IMR-90 (cell line): ENCODE measurements around the gene CRYZL1. TPM values are rescaled to one million over a fixed set of nuclear protein-coding genes. Genes with fewer than 3 reads are reported as not detected.

ENCODE experiments used
- ATAC-seq: fragments of 200-7000 bp; cut with Tn5 transposase; 2 replicates; pipeline ENCODE4 v1.9.1; 2020; ENCODE audit warnings: low read depth, mild to moderate bottlenecking, moderate library complexity
- BruUV-seq: library from RNA; stranded (reverse); fragments of 400-500 nt; replicated peaks from 2 replicates; lab custom pipeline; 2021; lab: Mats Ljungman, UMichigan
- CTCF ChIA-PET: fragments of 300-600 bp; formaldehyde crosslinking; extraction: SDS; loops from one replicate; lab custom pipeline; 2021; ENCODE audit warnings: antibody characterized with exemption; lab: Yijun Ruan, JAX
- POLR2A ChIA-PET: fragments of 300-600 bp; sonication (Branson Sonifier 250); formaldehyde crosslinking; loops from one replicate; lab custom pipeline; 2022; ENCODE audit warnings: antibody characterized with exemption; ENCODE audit not compliant: unreplicated experiment; lab: Charles Lee
- DNase-seq: peaks from one replicate; pipeline ENCODE4 v3.0.0; 2013
- H2AFZ ChIP-seq: replicated peaks from 2 replicates; pipeline ENCODE3; 2013; ENCODE audit warnings: low read length, mild to moderate bottlenecking; ENCODE audit not compliant: poor library complexity
- H2AK5ac ChIP-seq: 2 replicates; pipeline ENCODE4 v1.6.1; 2013; ENCODE audit warnings: low read depth, low read length, inconsistent platforms
- H2AK9ac ChIP-seq: replicated peaks from 2 replicates; pipeline ENCODE3; 2013; ENCODE audit warnings: mild to moderate bottlenecking, low read depth, low read length, moderate library complexity; ENCODE audit not compliant: poor library complexity
- H2BK120ac ChIP-seq: 2 replicates; pipeline ENCODE4 v1.6.1; 2013; ENCODE audit warnings: low read depth, low read length, inconsistent platforms
- H2BK15ac ChIP-seq: 3 replicates; pipeline ENCODE4 v1.6.1; 2013; ENCODE audit warnings: low read depth, low read length, inconsistent platforms
- H2BK20ac ChIP-seq: 2 replicates; pipeline ENCODE4 v1.6.1; 2013; ENCODE audit warnings: low read depth, mild to moderate bottlenecking, inconsistent platforms, low read length, moderate library complexity
- H2BK5ac ChIP-seq: 2 replicates; pipeline ENCODE4 v1.6.1; 2013; ENCODE audit warnings: mild to moderate bottlenecking, low read depth, low read length, inconsistent platforms; ENCODE audit not compliant: poor library complexity, severe bottlenecking
- H3K14ac ChIP-seq: replicated peaks from 2 replicates; pipeline ENCODE4 v1.6.1; 2013; ENCODE audit warnings: low read depth, low read length, inconsistent platforms
- H3K18ac ChIP-seq: 2 replicates; pipeline ENCODE4 v1.6.1; 2013; ENCODE audit warnings: low read depth, low read length, control low read depth
- H3K23ac ChIP-seq: 2 replicates; pipeline ENCODE4 v1.6.1; 2013; ENCODE audit warnings: low read depth, low read length, inconsistent platforms
- H3K27ac ChIP-seq: 2 replicates; pipeline ENCODE4 v1.5.1; 2013; ENCODE audit warnings: mild to moderate bottlenecking, control low read depth, low read length; ENCODE audit not compliant: insufficient read depth
- H3K27me3 ChIP-seq: 2 replicates; pipeline ENCODE4 v1.6.1; 2013; ENCODE audit warnings: low read length; ENCODE audit not compliant: control insufficient read depth, insufficient read depth
- H3K36me3 ChIP-seq: 2 replicates; pipeline ENCODE4 v1.6.1; 2013; ENCODE audit warnings: low read length, mixed read lengths; ENCODE audit not compliant: control insufficient read depth, insufficient read depth
- H3K4ac ChIP-seq: 2 replicates; pipeline ENCODE4 v1.6.1; 2013; ENCODE audit warnings: low read depth, low read length, inconsistent platforms
- H3K4me1 ChIP-seq: 2 replicates; pipeline ENCODE4 v1.6.1; 2013; ENCODE audit warnings: low read length, mixed read lengths; ENCODE audit not compliant: control insufficient read depth, insufficient read depth
- H3K4me2 ChIP-seq: 2 replicates; pipeline ENCODE4 v1.6.1; 2013; ENCODE audit warnings: low read depth, mild to moderate bottlenecking, control low read depth, low read length, moderate library complexity
- H3K4me3 ChIP-seq: 2 replicates; pipeline ENCODE4 v1.5.1; 2013; ENCODE audit warnings: low read depth, mild to moderate bottlenecking, control low read depth, low read length, moderate library complexity; ENCODE audit not compliant: insufficient read depth
- H3K56ac ChIP-seq: 2 replicates; pipeline ENCODE4 v1.6.1; 2013; ENCODE audit warnings: low read length, inconsistent platforms; ENCODE audit not compliant: insufficient read depth; ENCODE audit errors: extremely low read depth
- H3K79me1 ChIP-seq, 2 experiments: 2 replicates each; pipeline ENCODE4 v1.6.1; 2013; ENCODE audit warnings: low read length in 2 of 2, inconsistent platforms in 1 of 2, low read depth in 1 of 2
- H3K9ac ChIP-seq: 2 replicates; pipeline ENCODE4 v1.6.1; 2013; ENCODE audit warnings: low read depth, low read length, control low read depth
- H3K9me1 ChIP-seq: 2 replicates; pipeline ENCODE4 v1.6.1; 2013; ENCODE audit warnings: low read length, inconsistent platforms; ENCODE audit not compliant: insufficient read depth
- H3K9me3 ChIP-seq: 2 replicates; pipeline ENCODE4 v1.6.1; 2013; ENCODE audit warnings: low read length; ENCODE audit not compliant: control insufficient read depth, insufficient read depth
- H4K20me1 ChIP-seq: 2 replicates; pipeline ENCODE4 v1.6.1; 2013; ENCODE audit warnings: low read length, inconsistent platforms; ENCODE audit not compliant: insufficient read depth
- H4K5ac ChIP-seq: 2 replicates; pipeline ENCODE4 v1.6.1; 2013; ENCODE audit warnings: mild to moderate bottlenecking, low read depth, low read length, control low read depth
- H4K8ac ChIP-seq, 2 experiments: 2 replicates each; pipeline ENCODE4 v1.6.1; 2013; ENCODE audit warnings: low read depth in 2 of 2, low read length in 2 of 2, control low read depth in 1 of 2, inconsistent platforms in 1 of 2
- H4K91ac ChIP-seq: 2 replicates; pipeline ENCODE4 v1.6.1; 2013; ENCODE audit warnings: low read depth, low read length, inconsistent platforms; ENCODE audit not compliant: insufficient read depth
- CHD1 ChIP-seq: IDR thresholded peaks from 2 replicates; pipeline ENCODE4 v1.6.1; 2012; ENCODE audit warnings: low read depth, low read length, improper control_type of control experiment
- CTCF ChIP-seq: conservative IDR thresholded peaks from 2 replicates; pipeline ENCODE4 v1.5.1; 2012; ENCODE audit warnings: mild to moderate bottlenecking, low read depth, low read length, improper control_type of control experiment
- FOS ChIP-seq: fragments of 150-350 bp; IDR thresholded peaks from 2 replicates; pipeline ENCODE4 v1.6.1; 2016; ENCODE audit warnings: low read depth, low read length
- MAFK ChIP-seq: IDR thresholded peaks from 2 replicates; pipeline ENCODE4 v1.6.1; 2012; ENCODE audit warnings: low read depth, low read length, improper control_type of control experiment
- MXI1 ChIP-seq: IDR thresholded peaks from 2 replicates; pipeline ENCODE4 v1.6.1; 2012; ENCODE audit warnings: low read depth, mild to moderate bottlenecking, low read length, moderate library complexity, borderline replicate concordance
- POLR2A ChIP-seq: IDR thresholded peaks from 2 replicates; pipeline ENCODE4 v1.6.1; 2012; ENCODE audit warnings: mild to moderate bottlenecking, low read depth, low read length
- WGBS, 2 experiments: methylation state at CpG; one replicate each; pipeline versions ENCODE4 v1.1.5 to v1.1.7; 2013; ENCODE audit warnings: missing lambda C conversion rate in 2 of 2; ENCODE audit not compliant: insufficient read length in 1 of 2; ENCODE audit errors: extremely low coverage in 2 of 2; 5-methylcytosine and 5-hydroxymethylcytosine counted together
- dilution Hi-C: fragments of 300-500 bp; cut with HindIII; formaldehyde crosslinking; loops from one replicate; pipeline ENCODE4 v1.14.3; 2018; ENCODE audit warnings: low sequenced_read_pairs; ENCODE audit not compliant: unreplicated experiment
- in situ Hi-C: fragments of 300-500 bp; cut with MboI; formaldehyde crosslinking; loops from 3 replicates; pipeline ENCODE4 v1.14.3; 2019; ENCODE audit warnings: low sequenced_read_pairs, inconsistent platforms, mixed read lengths
- intact Hi-C: fragments of 100-400 bp; cut with micrococcal nuclease; formaldehyde crosslinking; loops from 2 replicates; pipeline ENCODE4 v1.10.0; 2022
- polyA plus RNA-seq, 3 experiments: library from polyadenylated mRNA; depleted of rRNA; stranded (reverse); fragments of >200 nt; gene quantifications; 2 replicates each; pipeline ENCODE4 v1.2.3, GENCODE V29; 2012; ENCODE audit warnings: low replicate concordance in 1 of 3
- total RNA-seq: library from RNA; depleted of rRNA; stranded (reverse); fragments of >200 nt; gene quantifications from 2 replicates; pipeline ENCODE4 v1.2.3, GENCODE V29; 2012

CRYZL1 gene
- total and polyA plus RNA-seq, 2 of the 4 experiments (the other 2 are of a cell fraction), result 19.9 to 28.5 TPM

DNA sequence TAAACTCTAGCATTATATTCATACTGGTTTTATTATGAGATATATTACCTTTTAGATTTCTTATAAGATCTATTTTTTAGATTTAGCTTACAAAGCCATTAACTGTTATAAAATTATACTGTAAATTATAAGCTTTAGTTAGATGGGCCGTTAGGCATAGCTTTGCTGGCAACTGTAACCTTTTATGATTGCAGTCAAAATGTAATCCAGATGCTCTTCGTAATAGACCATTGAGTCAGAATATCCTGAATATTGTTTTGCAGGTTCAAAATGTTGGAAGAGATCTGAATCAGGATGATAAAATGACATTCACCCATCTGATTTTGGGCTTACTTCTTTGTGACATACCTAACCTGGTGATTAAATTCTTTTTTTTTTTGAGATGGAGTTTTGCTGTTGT is 21.7 kb upstream of the CRYZL1 start:
- Histone ChIP-seq H4K8ac (no peak overlapping the region), H3K27ac (no peak overlapping the region), H3K14ac (no peak overlapping the region), H3K4me3 (no peak overlapping the region), H2BK120ac (no peak overlapping the region), H2AK5ac (no peak overlapping the region), H3K18ac (no peak overlapping the region), H3K9me3 (no peaks in the 10 kb centered on the region), H3K79me1 (peaks cover 49 to 76% of the 10 kb centered on the region in 2 experiments), H3K9ac (no peak overlapping the region), H2AK9ac (no peak overlapping the region), H2BK20ac (no peak overlapping the region), H3K4me1 (peaks cover 3% of the 10 kb centered on the region), H3K4ac (no peak overlapping the region), H3K9me1 (peaks cover 13% of the 10 kb centered on the region; the same call in 1 of the 2 replicates), H3K23ac (no peak overlapping the region), H4K5ac (no peak overlapping the region), H4K20me1 (peaks cover 18% of the 10 kb centered on the region), H3K4me2 (no peak overlapping the region), H3K56ac (no peak overlapping the region), H3K27me3 (no peaks in the 10 kb centered on the region), H2BK5ac (no peak overlapping the region), H3K36me3 (no peaks in the 10 kb centered on the region; the same call in 1 of the 2 replicates), H2AFZ (no peak overlapping the region), H4K91ac (no peak overlapping the region), H2BK15ac (no peak overlapping the region)
- intact Hi-C loops, result no loop called here
- no TSS peak for BruUV-seq
- WGBS, 2 experiments, result no CpG with 5 or more reads among the region's 2 CpGs
- CTCF ChIA-PET, result no interaction called here
- POLR2A ChIA-PET, result interaction anchor here (0.5 kb wide), 1 partner anchor 97 kb away, joined by 5 read pairs; no protein-coding TSS in a partner anchor
- dilution Hi-C loops, result no loop called here
- TF ChIP-seq MAFK (no peak), FOS (no peak), CHD1 (no peak), MXI1 (no peak), POLR2A (no peak), CTCF (no peak)
- ATAC-seq (no peak), DNase-seq (no peak)
- in situ Hi-C loops, result no loop called here
